Measurements from ENCODE around the gene PPP1R12B.
"Not testable (repeated sequence)": the region's sequence is repeated elsewhere in the genome, so short reads cannot be mapped to it uniquely, and the experiment has no call there.

The PPP1R12B gene

DNA sequence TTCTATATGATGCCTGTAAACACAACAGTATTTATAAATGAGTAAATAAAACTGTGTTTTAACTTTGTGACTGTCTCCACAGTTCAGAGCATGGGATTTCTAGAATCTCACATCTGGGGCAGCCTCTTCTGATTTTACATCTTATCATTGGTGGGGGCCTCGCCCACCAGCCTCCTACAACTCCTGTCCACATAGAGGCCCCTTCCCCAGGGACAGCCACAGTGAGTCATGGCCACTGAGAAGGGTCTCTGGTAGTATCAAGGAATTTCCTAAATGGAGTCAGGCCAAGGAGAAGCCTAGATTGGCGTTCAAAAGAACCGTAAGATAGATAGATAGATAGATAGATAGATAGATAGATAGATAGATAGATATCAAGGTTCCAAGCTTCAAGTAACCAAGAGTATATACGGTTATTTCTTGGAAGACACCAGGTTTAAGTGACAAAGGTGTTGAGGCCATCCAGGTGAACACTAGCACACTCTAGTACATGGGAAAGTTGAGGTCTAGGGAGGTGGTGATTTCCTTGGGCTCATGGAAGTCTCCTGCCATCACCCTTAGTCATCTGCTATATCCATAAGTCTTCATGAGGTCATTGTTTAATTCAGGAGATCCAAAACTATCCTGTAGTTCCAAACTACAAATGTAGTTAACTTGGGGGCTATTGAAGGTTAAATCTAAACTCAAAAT, 240.1 kb downstream of the PPP1R12B start:
- FAIRE-seq: no peak

DNA sequence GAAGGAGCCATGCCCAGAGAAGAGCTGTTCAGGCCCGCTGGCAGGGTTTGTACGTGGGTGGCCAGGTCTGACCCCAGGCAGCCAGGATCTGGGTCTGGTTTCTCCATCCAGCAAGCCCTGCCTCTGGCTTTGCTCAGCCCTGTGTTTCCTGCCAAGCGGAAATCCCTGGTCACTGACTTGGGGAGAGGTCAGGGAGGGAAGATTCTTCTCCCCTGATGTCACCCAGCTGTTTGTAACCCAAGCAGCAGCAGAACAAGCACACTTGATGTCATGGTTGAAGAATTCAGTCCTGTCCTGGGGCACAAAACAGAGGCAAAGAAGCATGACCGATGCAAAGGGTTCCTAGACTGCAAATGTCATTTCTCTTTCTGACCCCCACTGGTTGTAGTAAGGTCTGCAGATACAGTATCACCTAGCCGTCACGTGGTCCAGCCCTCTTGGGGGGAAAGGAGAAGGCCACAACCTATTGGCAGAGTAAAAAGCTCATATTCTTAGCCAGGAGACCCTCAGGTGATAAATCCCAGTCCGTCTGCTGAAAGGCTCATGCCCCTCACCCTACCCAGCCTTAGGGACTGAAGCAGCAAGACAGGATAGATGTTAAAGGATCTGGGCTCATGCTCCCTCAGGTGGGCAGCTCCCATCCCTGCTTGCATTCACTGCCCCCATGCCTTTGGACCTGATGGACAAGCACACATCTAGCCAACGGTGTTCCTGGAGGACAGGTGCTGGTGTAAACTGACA, 240.9 kb downstream of the PPP1R12B start:
- no peak for FAIRE-seq

DNA sequence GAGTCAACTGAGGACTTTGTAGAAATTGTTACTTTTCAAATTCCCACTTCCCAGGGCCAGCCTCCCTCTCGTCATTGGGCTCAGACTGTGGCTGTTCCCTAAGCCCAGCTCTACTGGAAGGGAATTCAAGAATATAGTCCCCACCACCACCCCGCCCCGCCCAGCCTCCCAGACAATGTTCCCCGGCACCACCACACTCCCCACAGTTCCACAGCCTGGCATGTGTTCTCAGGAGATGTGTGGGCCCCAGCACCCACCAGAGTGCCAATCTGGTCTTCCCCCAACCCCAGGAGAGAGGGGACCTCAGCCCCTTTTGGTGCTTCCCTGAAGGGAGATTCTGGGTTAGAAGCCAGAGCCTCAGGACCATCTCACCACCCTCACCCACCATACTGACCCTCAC, 241.6 kb downstream of the PPP1R12B start:
- no peak for FAIRE-seq

DNA sequence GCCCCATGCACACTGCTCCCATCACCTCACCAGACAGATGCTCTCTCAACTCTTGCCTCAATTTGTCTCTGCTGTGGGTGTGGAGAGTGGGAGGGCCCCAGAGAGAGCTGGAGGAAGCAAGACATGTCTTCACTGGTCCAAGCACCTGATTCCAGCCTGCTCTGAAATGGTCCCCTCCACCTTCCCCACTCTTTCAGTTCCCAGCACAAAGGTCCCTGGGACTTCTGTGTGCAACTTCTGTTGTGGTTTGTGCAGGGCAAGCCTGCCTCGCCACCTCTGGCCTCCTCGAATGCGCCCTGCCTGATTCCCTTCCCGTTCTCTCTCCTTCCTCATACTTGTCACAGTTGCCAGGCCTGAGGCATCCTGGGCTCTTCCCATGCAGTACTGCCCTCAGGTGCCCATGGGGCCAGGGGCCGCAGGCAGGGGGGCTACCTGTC, 242.5 kb downstream of the PPP1R12B start:
- no peak for FAIRE-seq

DNA sequence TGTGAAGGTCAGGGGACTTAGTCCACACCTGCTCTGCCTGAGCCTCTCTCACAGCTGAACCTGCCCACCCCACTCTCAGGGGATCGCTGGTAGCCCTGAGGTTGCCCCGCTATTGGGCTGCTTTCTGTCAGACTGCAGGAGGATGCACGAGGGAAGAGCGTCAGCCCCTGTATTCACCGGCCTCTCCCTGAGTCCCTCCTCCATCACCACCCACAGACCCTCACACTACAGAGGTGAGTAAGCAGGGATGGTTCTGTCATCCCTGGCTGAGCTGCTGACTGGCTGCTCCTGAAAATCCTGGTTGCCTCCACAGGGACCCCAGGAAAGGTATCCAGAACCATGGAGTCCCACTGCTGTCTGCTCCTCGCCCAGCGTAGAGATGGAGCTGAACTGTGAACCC, 243.0 kb downstream of the PPP1R12B start:
- no peak for FAIRE-seq

DNA sequence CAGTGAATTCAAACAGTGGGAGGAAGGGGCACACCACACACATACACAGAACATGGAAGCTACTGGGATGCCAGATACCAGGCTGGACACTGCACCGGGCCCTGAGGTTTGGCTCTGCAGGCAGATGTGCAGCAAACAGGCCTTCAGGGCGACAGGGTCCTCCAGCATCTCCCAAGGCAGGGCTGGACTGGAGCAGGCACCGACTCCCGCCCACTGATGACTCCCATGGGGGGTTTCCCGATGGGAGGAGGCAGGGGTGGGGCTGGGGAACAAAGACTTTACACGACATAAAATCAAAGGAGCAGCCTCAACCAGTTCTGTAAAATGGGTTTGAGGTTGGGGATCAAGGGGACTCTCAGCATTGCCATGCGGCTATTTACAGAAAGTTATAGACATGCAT, 243.6 kb downstream of the PPP1R12B start:
- FAIRE-seq: no peak

DNA sequence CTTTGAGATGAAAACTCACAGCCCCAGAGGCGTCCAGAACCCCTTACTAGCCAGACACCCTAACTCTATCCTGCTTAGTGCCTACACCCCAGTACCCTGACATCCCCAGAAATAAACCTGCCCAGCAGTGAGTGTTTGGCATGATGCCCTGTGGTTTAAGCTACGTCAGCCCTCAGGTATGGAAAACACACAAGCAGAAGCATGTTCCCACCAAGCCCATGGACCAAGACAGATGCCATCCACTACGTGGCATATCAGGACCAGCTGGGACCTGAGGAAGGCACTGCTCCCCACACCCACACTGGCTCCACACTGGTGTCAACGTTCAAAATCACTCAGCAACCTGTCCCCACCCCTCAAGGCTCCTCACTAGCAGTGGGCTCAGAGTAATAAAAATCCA, 245.3 kb downstream of the PPP1R12B start:
- FAIRE-seq: no peak

DNA sequence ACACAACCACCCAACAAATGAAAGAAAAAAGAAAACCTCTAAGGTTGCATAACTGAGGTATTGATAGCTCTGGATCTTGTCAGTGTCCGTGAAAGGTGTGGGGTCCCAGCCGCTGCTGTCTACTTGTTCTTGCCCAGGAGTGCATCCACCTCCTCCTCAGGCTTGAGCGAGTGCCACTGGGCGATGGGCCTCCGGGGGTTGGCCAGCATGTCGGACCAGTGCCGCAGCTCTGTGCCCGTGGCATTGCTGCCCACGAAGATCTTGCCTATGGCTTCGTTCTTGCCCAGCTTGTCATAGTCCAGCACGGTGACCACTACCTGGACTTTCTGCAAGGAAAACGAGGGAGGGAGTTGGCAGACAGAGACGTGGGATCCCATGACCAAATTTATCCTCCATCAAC, 248.1 kb downstream of the PPP1R12B start:
- FAIRE-seq: no peak

DNA sequence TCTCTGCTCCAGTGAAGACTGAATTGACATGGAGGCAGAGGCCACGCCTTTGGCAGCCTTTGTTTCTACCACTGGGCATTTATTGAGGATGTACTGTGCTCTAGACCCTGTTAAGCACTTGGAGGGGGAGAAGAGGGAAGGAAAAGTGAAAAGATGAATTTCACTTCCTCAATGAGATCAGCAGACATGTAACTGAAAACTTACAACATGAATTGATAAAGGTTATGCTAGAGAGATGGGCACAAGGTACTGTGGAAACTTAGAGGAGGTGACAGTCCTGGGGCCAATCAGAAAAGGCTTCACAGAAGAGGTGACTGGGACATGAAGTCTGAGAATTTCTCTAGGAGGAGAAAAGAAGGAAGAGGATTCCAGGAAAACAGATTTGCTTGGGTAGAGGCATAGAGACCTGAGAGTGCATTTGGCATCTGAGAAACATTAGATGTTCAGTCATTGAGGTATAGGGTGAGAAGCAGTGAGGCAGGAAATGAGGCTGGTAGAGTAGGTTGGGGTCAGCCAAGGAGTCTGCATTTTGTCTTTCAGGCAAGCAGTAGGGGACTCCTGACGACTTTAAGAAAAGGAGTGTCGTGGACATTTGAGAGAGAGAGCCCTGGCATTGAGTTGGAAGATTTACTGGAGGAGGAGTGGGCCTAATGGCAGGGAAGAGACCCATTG, 248.7 kb downstream of the PPP1R12B start:
- no peak for FAIRE-seq

DNA sequence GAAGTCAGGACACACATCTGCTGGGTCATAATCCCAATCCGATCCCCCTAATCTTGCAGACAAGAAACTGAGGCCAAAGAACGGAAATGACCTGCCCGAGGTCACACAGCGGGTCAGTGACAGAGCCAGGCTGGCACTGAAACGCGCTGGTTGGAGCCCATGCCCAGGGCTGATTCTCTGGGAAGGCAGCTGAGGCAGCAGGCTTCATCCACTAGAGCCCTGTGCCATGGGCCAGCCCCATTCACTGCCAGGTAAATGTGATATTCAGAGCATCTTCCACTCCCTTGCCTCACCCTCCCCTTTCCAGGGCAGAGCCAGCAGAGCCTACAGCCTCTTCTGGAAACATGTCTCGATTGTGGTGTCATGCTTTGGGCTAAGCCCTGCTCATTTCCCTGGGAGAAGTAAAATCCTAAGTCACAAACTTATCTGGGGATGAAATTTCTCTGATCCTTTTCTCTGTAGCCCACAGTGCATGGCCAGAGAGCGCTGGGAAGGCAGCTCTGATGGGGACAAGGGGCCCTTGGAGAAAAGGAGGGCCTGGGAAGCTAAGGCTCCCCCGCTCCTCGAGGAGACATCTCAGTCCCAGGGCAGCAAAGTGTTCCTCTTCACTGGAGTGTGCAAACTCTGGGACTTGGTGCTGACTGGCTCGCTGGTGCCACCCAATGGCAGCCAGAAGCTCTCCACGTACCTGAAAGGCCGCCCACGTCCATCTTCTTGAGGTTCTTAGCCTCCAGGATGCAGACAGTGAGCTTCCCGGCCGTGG, 251.4 kb downstream of the PPP1R12B start:
- FAIRE-seq: peak; percentile 39

DNA sequence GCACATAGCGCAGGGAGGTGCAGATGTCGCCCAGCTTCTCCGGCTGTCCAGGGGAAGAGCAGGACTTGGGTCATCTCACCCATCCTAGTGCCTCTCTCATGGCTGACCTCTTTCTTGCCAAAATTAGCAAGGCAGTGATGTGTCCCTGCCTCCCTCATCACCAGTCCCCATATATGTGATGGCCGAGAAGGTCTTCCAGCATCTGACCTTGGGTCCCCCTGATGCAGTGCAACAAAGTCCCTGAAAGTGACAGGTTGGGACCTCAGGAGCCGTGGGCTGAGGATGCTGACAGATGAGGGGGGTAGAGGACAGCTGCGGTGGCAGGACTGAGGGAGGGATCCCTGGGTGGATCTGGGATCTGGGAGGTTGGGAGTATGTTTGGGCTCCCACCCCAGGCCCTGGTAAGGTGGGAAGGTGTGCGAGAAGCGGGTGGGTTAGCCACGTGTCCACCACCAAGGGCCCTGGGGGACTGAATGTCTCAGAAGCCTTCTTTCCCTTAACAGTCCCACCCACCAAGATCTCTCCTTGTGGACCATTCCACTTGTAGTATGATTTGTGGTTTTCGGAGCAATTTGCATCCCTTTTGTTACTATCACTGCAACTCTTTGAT, 252.0 kb downstream of the PPP1R12B start:
- no peak for FAIRE-seq

DNA sequence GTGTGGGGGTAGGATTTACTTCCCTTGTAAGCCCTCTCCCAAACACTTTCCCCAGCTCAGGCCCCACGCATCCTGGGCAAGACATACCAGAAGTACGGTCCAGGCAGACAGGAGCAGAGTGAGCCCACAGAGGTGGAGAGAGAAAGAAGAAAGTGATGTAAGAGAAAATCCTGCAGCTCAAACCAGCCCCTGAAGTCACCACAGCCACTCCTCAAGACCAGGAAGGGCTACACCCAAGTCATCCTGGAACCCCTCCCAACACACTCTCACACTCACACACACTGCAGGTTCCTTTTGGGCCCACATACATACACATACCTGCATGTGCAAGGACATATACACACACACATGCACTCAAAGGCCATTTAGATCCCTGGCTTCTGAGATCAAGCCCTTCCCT, 254.9 kb downstream of the PPP1R12B start:
- no peak for FAIRE-seq

DNA sequence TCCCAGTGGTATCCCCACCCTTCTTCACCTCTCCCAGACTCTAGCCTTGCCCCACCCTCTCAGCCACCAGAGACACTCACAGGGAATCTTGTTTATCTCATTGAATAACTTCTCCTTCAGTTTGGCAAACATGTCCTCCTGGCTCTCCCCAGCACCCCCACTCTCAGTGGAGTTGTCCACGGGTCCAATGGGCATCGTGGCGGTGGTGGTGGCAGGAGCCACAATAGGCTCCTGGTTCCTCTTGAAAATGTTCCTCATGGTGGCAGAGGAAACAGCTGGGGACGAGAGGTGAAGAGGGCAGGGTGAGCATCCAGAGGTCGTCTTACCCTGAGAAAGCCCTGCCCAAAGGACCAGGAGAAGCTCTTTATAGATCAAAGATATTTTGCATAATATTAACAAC, 257.0 kb downstream of the PPP1R12B start:
- no peak for FAIRE-seq

DNA sequence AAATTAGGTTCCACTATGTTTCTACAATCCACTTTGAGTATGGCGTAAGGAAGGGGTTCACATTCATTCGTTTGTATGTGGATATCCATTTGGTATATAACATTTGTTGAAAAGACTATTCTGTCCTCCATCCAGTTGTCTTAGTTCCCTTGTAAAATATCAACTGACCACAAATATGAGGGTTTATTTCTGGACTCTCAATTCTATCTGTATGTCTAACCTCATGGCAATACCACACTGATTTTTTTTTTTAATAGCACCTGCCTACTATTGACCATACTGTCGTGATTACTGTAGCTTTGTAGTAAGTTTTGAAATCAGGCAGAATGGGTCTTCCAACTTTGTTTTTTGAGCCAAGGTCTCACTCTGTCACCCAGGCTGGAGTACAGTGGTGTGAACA, 263.5 kb downstream of the PPP1R12B start:
- not testable (repeated sequence) for FAIRE-seq

DNA sequence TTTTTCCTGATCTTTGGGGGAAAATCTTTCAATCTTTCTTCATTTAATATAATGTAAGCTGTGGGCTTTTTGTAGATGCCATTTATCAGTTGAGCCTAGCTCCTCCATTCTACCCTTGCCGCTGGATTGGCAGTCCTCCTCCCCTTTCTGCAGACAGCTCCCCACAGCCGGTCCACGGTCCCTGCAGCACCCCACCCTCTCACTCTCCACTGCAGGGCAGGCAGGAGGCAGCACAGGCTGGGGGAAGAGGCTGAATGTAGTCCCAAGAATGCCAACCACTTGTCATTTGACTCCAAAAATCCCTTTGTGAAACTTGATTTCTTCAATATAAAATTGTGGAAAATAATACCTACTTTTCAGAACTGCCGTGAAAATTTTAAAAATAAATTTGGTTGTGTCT, 265.1 kb downstream of the PPP1R12B start:
- no peak for FAIRE-seq

DNA sequence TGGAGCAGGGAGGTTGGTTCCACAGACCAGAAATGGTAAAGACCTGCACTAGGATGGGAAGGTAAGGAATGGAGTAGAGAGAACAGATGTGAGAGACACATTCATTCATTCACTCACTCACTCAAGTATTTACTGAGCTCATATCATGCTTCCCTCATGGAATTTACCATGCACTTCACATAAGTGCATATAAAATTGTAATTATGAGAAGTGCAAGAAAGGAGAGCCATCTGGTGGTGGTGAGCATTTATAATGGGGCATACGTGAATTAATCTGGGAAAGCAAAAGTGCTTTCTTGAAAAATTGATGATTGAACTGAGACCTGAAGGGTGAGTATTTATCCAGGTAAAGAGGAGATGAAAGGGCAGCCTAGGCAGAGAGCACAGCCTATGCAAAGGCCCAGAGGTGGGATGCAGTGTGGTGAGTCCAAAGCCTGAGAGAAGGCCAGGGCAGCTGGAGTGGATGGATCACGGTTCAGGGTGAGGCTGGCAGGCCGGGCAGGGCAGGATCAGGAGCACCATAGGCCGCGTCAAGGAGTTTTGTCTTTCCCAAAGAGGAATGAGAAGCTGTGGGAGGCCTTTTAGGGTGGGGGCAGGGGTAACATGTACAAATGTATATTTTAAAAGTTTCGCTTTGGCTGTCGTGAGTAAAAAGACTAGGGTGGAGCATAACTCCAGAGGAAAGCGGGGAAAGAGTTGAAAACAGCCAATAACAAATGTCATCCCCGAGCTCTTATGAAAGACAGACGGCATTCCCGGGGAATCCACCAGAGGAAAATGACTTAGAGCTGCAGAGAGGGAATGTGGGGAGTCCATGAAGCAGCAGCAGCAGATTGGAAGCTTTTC, 266.1 kb downstream of the PPP1R12B start:
- FAIRE-seq: not testable (repeated sequence)

DNA sequence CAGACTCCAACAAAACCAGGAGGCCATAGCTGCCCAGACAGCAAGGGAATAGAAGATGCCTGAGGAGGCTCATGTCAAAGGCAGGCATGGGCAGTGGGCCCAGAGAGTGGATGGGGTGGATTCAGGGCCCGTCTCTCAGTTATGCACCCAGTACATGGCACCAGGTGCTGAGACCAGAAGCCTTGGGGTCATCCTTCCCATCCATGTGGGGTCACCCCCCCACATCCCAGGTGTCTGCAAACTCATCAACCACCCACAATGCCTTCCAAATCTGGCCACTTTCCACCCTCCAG, 266.7 kb downstream of the PPP1R12B start:
- FAIRE-seq: not testable (repeated sequence)

DNA sequence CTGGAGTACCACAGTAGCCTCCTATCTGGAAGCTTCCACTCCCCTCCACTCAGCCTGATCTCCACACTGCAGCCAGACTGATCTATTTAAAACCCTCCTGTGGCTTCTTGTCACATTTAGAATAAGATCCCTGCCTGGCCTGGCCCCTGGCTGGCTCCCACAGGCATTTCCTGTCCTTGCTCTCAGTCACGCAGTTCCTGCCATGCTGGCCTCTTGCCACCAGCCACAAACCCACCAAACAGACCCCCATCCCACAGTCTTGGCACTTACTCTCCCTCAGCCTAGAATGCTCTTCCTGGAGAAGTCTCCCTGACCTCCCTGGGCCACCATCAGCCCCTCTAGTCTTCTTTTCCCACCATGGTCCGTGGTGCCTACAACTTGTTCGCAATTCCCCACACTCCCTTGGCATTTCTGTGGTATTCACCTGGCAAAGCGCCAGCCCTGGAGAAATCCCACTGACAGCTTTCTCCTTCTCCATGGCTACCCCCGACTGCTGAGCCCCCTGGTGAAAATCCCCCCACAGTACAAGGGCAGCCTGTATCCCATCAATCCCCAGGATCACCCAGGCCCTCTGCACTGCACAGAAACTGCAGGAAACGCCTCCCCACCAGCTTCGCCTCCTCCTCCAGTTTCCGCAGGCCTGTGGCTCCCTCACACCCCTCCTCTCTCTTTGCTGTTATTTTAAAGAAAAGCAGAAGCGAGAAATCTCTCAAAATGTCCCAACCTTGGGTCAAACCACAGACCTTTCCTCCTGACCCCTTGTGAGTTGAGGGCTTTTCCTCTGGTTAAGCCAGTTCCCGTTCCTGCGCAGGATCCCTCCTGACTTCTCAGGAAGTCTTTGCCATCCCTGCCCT, 267.2 kb downstream of the PPP1R12B start:
- no peak for FAIRE-seq

DNA sequence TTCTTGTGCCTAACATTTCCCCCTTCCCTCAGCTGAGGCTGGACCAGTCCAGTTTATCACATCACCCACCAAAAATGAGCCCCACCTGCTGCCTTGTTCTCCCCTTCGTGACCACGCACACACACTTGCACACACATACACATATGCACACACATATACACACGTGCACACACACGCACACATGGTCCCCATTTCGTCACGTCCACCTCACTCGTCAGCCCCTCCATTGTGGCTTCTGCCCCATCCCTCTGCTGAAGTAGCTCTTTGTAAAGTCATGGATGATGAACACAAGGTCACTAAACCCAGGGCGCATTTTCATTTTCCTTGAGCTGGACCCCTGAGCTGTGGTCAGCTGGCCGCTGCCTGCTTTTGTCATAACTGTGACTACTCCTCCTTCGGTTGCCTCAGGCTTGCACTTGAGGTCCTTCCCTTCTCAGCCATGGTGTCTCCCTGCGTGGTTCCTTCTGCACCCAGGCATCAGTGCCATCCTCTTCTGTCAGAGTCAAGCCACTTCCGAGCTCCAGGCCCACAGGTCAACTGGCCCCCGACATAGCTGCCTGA, 267.9 kb downstream of the PPP1R12B start:
- no peak for FAIRE-seq

DNA sequence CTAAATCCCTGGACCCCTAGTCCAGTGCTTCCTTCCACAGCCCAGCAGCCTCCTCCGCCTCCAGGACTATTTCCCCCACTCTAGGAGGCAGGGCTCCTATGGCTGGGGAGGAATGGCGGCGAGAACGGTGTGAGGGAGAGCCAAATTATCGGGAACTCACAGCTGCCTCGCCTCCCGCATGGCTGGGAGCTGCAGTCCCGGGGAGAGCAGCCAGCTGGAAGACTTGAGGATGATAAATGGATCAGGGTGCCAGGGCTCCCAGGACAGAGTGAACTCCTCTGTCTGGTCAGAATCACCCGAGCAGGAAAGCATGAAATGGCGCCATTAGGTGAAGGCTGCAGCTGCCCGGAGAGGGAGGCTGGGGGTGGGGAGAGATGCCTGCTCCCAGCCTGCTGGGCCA, 270.5 kb downstream of the PPP1R12B start:
- FAIRE-seq: not testable (repeated sequence)

DNA sequence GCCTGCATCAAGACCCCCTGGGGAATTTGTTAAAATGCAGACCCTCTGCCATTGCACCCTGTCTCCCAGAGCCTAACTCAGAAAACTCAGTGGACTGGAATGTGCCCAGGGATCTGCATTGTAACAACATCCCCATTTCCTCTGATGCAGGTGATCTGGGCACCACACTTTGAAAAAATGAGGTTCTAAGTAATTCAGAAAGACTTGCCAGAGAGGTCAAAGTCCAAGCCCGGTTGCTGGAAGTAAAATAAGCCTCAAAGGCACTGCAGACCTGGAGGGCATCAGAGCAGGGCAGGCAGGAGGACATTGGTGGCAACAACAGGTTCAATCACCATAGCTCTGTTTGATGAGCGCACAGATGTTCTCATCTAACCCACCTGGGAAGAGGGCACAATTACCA, 271.0 kb downstream of the PPP1R12B start:
- no peak for FAIRE-seq

Data from TTC549 (cell line).